SK-N-MC (cell line): ENCODE results near the gene GRIK4.

Experiments used
- EZH2 ChIP-seq: fragments of 200-600 bp; sonication (generic); IDR thresholded peaks from one replicate; pipeline ENCODE4 v1.6.1; 2017; ENCODE audit warnings: antibody characterized with exemption
- FOXP2 ChIP-seq: optimal IDR thresholded peaks from 2 replicates; pipeline ENCODE3; 2011; ENCODE audit warnings: mild to moderate bottlenecking, moderate library complexity; ENCODE audit not compliant: insufficient read depth; ENCODE audit errors: extremely low read length, control extremely low read depth
- POLR2AphosphoS5 ChIP-seq: IDR thresholded peaks from 2 replicates; pipeline ENCODE4 v1.6.1; 2012; ENCODE audit warnings: mild to moderate bottlenecking, low read depth, low read length, borderline replicate concordance

DNA sequence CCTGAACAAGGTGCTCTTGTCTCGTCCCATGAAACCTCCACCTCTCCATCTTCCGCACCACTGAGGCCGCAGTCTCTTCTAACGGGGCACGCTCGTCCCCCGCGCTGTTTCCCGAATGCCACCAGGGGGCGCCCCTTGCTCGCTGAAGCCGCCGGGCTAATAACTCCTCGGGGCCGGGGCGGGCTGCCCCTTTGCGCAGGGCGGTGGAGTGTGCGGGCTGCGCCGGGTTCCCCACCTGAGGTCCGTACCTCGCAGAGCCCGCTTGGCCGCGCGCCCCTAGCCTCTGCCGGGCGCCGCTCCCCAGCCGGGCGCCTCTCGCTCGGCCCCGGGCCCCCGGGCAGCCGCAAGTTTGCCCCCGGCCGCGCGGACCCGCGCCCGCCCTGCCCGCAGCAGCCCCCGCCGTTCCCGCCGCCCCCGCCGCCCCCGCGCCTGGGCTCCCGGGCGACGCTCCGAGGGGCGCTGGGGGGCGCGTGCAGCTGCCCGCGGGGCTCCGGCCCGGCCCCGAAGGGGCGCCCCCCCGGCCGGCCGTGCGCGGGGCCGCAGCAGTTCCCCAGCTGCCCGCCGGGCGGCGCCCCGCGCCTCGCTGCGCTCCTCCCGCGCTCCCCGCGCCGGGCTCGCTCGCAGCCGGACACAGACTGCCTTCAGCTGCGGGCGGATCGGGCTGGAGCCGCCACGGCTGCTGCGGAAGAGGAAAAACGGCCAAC, at the start of gene GRIK4:
- TF ChIP-seq POLR2AphosphoS5, result no peak
- TF ChIP-seq EZH2, result no peak
- TF ChIP-seq FOXP2, result no peak
